Tibial nerve (tissue), 4 donors: ENCODE results near the gene NISCH.

ENCODE experiments used
- EP300 ChIP-seq, 2 donors: sonication (generic); formaldehyde crosslinking; IDR thresholded peaks; one replicate each; pipeline ENCODE4 v1.6.1; 2017; ENCODE audit warnings: antibody characterized with exemption in 2 of 2, mild to moderate bottlenecking in 1 of 2
- POLR2A ChIP-seq, 2 donors: fragments of 450-650 bp; IDR thresholded peaks; one replicate each; pipeline ENCODE4 v1.6.1; 2017; ENCODE audit warnings: antibody characterized with exemption in 2 of 2, mild to moderate bottlenecking in 2 of 2, moderate library complexity in 2 of 2
- TF ChIP-seq, protein P1 (sequence below), 5 experiments: fragments of 200-600 bp in 3 of 5; fragments of 450-650 bp in 2 of 5; sonication (generic) in 3 of 5; IDR thresholded peaks; one replicate each; pipeline ENCODE4 v1.5.1; 2016 to 2019; ENCODE audit warnings: antibody characterized with exemption in 5 of 5, mild to moderate bottlenecking in 3 of 5, moderate library complexity in 2 of 5

DNA sequence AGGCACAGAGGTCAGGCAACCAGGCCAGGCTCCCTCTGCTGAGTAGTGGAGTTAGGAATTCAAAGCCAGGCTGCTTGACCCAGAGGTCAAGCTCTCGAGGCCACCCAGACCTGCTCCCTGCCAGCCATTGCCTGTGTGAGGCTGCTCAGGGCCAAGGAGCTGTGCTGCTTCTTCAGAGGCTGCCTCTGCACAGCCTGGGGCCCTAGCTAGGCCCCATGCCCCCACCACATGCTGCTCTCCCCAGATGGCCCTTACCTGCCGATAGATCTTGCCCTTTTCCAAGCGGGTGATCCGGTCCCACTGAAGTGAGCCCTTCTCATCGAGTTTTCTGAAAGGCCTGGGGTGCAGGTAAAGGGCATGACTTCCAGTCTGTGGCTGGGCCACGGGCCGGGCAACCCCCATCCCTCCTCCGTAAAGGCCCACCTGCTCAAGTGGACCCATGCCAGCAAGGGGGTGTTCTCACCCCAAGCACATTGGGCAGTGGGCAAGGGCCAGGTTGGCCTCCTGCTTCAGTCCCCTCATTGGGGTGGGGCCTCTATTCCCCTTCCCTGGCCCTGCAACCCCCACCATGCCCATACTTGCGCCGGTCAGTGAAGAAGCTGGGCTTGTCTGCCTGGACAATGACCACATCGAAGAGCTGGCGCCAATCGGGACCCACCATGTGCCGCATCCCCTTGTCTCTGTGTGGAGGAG, 71.8 kb downstream of the NISCH start:
- TF ChIP-seq, protein P1, sequence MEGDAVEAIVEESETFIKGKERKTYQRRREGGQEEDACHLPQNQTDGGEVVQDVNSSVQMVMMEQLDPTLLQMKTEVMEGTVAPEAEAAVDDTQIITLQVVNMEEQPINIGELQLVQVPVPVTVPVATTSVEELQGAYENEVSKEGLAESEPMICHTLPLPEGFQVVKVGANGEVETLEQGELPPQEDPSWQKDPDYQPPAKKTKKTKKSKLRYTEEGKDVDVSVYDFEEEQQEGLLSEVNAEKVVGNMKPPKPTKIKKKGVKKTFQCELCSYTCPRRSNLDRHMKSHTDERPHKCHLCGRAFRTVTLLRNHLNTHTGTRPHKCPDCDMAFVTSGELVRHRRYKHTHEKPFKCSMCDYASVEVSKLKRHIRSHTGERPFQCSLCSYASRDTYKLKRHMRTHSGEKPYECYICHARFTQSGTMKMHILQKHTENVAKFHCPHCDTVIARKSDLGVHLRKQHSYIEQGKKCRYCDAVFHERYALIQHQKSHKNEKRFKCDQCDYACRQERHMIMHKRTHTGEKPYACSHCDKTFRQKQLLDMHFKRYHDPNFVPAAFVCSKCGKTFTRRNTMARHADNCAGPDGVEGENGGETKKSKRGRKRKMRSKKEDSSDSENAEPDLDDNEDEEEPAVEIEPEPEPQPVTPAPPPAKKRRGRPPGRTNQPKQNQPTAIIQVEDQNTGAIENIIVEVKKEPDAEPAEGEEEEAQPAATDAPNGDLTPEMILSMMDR (IDR thresholded peaks at IDR 0.05) = no peak
- TF ChIP-seq POLR2A (IDR thresholded peaks at IDR 0.05) = no peak
- TF ChIP-seq EP300 (IDR thresholded peaks at IDR 0.05) = no peak
